ENCODE measurements around the gene FAM114A1.
A peak's percentile ranks its signal among the peaks of the same experiment; 100 is the strongest.

The FAM114A1 gene

GRCh38 chr4:38859501-38859900 lies 8.1 kb upstream of the FAM114A1 start:
- DNase-seq (ENCODE audit: low read depth) = no peak

GRCh38 chr4:38860788-38861424 lies 6.7 kb upstream of the FAM114A1 start:
- DNase-seq (ENCODE audit: low read depth) = peak; percentile 53

GRCh38 chr4:38861791-38862190 lies 5.8 kb upstream of the FAM114A1 start:
- no peak for DNase-seq (ENCODE audit: low read depth)

DNA sequence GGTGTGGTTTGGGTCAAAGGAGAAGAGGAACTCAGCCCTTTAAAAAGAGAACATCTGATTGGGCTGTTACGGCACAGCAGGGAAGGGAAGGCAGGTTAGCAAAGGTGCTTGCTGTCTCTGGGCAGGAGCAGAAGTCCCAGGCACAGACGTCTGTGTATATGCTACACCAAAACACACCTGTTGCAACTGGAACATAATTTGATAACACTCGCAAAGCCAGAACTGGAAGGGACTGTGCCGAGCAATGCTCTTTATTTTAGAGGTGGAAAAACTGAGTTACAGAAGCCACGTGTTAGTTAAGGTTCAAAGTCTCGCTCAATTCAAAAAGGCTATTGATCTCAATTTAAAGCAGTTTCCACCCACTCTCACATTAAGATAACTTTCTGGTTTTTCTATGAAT lies 2.2 kb upstream of the FAM114A1 start:
- no peak for DNase-seq (ENCODE audit: low read depth)

DNA sequence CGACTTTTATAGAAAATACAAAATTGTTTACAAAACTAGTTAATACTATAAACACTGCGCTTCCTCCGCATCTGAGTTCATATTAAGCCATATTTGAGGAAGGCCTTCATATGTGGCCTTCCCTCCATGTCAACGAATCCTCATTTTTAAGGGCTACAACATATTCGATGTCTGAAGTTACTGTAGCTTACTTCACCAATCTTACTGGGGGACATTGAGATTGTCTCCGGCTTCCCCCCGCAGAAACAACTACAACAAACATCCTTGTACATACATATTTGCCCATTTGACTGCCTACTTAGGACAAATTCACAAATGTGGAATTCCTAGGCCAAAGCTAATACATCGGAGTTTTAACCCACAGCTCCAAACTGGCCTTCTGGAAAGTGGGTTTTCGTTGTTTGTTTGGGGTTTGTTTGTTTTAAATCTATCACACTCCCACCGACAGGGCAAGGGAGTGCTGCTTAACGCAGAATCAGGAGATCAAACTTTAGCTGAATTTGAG lies 581 bp upstream of the FAM114A1 start:
- DNase-seq (ENCODE audit: low read depth) = no peak

GRCh38 chr4:38868059-38868960 lies 704 bp downstream of the FAM114A1 start:
- peak; percentile 34 for DNase-seq (ENCODE audit: low read depth)

- no peak for DNase-seq (ENCODE audit: low read depth)
Observed at GRCh38 chr4:38869511-38869910, 1.9 kb downstream of the FAM114A1 start.

GRCh38 chr4:38870098-38870808 lies 2.6 kb downstream of the FAM114A1 start:
- peak; percentile 13 for DNase-seq (ENCODE audit: low read depth)

- no peak for DNase-seq (ENCODE audit: low read depth)
Observed at GRCh38 chr4:38871593-38871992, 4.0 kb downstream of the FAM114A1 start.

- DNase-seq (ENCODE audit: low read depth) = peak; percentile 18
Observed at GRCh38 chr4:38872620-38873019, 5.0 kb downstream of the FAM114A1 start.

DNA sequence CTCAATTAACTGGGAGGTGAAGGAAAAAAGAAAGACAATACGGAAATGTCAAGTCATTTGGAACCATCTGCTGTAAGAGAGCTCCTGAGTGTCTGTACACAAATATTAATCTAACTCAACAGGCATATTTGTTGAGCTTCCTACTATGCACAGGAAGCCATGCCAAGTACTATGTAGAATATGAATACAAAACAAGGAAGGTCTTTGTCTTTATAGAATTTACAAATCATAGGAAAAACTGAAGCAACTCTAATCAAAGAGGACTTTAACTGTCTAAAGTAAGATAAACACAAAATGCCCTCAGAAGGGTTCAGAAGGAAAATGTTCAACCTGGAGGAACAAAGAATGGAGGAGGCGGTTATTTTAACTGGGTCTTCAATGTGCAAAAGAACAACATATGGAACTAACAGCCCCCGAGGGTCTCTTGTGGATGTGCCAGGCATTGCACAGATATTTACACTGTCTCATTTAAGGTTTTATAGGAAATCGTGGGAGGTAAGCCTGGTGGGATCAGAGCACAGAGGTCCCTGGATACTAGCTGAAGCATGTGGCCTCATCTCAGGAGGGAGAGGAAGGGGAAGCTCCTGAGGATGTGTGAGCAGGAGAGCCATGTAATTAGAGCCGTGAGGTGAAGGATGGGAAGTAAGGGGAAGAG lies 5.8 kb downstream of the FAM114A1 start:
- no peak for DNase-seq (ENCODE audit: low read depth)

DNA sequence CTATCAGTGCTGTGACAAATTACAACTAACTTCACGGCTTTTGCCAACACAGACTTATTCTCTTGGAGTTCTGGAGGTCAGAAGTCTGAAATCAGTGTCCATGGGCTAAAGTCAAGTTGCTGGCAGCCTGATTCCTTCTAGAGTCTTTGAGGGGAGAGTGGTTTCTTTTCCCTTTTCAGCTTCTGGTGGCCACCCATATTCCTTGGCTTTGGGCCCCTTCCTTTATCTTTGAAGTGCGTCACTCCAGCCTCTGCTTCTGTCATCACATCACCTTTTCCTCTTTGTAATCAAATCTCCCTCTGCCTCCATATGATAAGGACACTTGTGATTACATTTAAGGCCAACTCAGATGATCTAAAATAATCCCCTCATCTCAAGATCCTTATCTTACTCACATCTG lies 9.0 kb downstream of the FAM114A1 start:
- peak; percentile 34 for DNase-seq (ENCODE audit: low read depth)

DNA sequence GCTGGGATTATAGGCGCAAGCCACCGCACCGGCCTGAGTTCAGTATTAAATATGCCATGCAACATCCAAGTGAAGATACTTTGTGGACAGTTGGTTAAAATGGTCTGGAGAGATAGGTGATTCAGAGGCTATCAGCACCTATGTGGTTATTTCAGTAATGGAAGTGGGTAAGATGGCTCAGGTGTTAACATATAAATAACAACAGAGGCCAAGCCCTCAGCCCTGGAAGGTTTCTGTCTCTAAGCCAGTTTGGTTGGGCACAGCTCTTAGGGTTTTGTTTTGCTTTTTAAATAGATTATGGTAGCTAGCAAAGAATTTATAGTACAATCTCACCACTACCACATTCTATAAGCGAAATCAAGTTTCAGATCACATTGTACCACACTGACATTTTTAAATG lies 16.6 kb downstream of the FAM114A1 start:
- no peak for DNase-seq (ENCODE audit: low read depth)

DNA sequence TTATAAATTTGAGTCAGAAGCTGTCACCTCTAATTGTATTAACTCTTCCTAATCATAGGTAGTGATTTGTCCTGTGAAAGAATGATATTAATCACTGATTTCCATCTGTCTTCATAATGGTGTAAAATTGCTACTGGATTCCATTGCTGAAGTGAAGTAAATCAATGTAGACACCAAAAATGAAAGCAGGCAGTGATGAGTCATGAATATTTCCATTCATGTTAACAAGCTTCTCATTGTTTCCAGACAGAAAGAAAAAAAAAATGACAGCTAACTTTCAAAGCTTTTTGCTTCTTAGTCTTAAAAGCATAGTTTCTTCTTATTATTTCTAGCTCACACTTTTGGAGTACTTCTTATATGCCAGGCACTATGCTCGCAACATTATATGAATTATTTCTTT lies 21.5 kb downstream of the FAM114A1 start:
- peak; percentile 86 for DNase-seq (ENCODE audit: low read depth)

DNA sequence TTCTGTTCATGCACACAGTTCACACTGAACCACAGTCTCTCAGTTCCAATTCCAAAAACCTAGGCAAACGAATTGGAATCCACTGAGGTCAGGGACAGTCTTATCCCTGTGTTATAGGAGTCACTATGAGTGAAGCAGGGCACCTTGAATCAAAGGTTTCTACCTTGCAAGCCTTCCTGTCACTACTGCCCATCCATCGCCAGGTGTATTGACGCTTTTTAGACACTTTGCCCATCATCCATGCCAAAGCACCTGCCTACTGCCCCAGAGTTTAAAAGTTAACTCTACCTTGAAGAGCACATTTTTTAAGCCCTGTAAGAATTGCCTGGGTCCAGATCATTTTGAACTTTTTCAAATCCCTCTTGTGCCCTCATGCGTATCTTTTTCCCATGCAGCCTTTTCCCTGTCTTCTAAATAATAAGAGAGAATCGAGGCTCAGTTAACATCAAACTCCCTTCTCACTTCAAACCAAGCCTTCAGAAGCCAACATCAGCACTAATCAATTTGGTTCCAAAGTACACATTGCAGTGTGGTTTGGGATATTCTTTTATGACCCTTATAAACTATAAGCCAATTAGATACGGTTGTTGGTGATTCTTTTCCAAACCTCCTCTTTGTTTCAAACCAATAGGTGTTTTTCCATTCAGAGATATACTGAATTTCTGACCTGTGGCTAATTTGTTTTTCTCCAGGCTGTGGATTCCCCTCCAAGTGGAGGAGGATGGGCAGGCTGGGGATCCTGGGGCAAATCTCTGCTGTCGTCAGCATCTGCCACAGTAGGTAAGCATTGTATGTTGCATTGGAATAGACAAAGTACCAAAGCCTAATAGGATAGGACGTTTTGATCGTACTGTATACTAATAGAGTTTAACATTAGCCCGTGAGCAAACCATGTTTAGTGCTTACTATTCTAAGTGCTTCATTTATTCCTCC lies 23.7 kb downstream of the FAM114A1 start:
- DNase-seq (ENCODE audit: low read depth) = no peak

GRCh38 chr4:38894322-38894982 lies 26.8 kb downstream of the FAM114A1 start:
- no peak for DNase-seq (ENCODE audit: low read depth)

DNA sequence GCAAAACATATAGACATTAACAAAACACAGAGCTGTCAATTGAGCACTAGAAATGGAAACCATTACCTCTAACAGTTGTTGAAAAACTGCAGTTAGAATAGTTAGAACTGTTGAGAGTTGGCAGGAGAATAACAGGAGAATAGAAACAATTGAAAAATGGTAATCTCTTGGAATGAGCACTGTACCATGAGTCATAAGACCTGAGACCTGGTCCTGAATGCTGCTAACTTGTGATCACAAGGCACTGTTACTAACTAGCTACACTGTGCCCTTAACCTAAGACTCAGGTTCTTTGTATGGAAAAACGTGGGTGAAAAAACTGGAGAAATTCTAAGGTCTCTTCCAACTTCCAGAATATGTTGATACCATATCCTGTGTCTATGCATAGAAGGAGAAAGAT lies 29.3 kb downstream of the FAM114A1 start:
- no peak for DNase-seq (ENCODE audit: low read depth)

DNA sequence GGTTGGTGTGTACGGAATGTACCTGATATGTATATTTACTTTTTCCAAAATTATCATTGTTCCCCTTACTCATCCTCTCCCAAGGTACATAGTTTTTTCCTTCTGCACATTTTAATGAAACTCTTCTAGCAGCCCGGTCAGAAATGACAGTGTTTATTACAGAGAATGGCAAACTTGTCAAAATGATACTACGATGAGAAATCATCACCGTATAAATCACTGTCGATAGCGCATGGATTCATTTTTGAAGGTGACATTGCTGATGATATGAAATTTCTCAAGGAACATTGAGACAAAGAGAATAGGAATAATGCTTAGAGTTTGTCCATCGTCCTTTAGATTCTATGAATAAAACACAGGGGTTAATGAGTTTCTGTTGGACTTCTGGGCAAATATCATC lies 30.6 kb downstream of the FAM114A1 start:
- DNase-seq (ENCODE audit: low read depth) = no peak

- DNase-seq (ENCODE audit: low read depth) = no peak
Observed at GRCh38 chr4:38902221-38902620, 34.6 kb downstream of the FAM114A1 start.

DNA sequence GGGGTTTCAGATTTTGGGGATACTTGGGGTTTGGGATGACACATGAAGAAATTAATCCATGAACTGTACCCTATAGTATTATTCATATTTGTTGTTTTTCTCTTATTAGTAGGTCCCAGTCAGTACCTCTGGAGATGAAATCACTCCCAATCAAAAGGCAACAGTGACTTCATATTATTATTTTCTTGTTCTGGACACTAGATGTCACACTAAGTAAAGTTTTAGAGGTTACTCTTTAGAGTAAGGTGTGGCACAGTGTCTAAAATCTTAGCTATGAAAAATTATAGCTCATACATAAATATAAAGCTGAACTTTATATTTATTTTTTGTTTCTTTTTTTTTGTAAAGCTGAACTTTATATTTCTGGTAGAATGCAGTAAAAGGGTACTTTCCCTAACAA lies 35.1 kb downstream of the FAM114A1 start:
- DNase-seq (ENCODE audit: low read depth) = no peak

Data from amniotic epithelial cell (primary cell).